Fibroblast of villous mesenchyme (primary cell): ENCODE results near the gene MRS2. TPM values are rescaled to one million over a fixed set of nuclear protein-coding genes. Genes with fewer than 3 reads are reported as not detected.
"Not testable (repeated sequence)": the region's sequence is repeated elsewhere in the genome, so short reads cannot be mapped to it uniquely, and the experiment has no call there.

ENCODE experiments used
- DNase-seq: peaks from one replicate; pipeline ENCODE4 v3.0.0-alpha.2; 2010; ENCODE audit warnings: low read depth
- H3K4me3 ChIP-seq: 2 replicates; pipeline ENCODE4 v1.5.1; 2011; ENCODE audit warnings: low read depth, mild to moderate bottlenecking, low read length
- CTCF ChIP-seq: IDR thresholded peaks from 2 replicates; pipeline ENCODE4 v1.5.1; 2012; ENCODE audit warnings: low read depth, mild to moderate bottlenecking, low read length; ENCODE audit not compliant: insufficient read depth
- total RNA-seq: library from RNA; depleted of rRNA; stranded (reverse); fragments of >200 nt; gene quantifications from 2 replicates; pipeline ENCODE4 v1.2.3, GENCODE V29; 2012

MRS2 gene
- total RNA-seq, 1 donor = 38.4 TPM

- H3K4me3 ChIP-seq = peak overlapping the region; percentile 57
- peak; percentile 87 for TF ChIP-seq CTCF
- peak; percentile 71 for DNase-seq
These were observed 42.9 kb upstream of the MRS2 start for GRCh38 chr6:24359640-24360454.

- DNase-seq = not testable (repeated sequence)
These were observed 40.4 kb upstream of the MRS2 start for GRCh38 chr6:24362363-24362762.

GRCh38 chr6:24365103-24365633 lies 37.6 kb upstream of the MRS2 start:
- H3K4me3 ChIP-seq, DNase-seq: not testable (repeated sequence)

More at GRCh38 chr6:24362363-24362762, 40.4 kb upstream of the MRS2 start:
- not testable (repeated sequence) for H3K4me3 ChIP-seq

GRCh38 chr6:24374612-24375011 lies 28.1 kb upstream of the MRS2 start:
- DNase-seq = no peak
- no peak overlapping the region for H3K4me3 ChIP-seq
- no peak for TF ChIP-seq CTCF

- peak; percentile 14 for DNase-seq
- H3K4me3 ChIP-seq = no peak overlapping the region
- TF ChIP-seq CTCF = no peak
These were observed 25.9 kb upstream of the MRS2 start for GRCh38 chr6:24376871-24377270.

GRCh38 chr6:24378473-24379097 lies 24.2 kb upstream of the MRS2 start:
- no peak for DNase-seq
- no peak for TF ChIP-seq CTCF
- H3K4me3 ChIP-seq = no peak overlapping the region

- TF ChIP-seq CTCF = no peak
- no peak overlapping the region for H3K4me3 ChIP-seq
- no peak for DNase-seq
These were observed 21.1 kb upstream of the MRS2 start for GRCh38 chr6:24381476-24382219.
